IPS-18c (cell line): ENCODE measurements around the gene EN2.
A peak's percentile ranks its signal among the peaks of the same experiment; 100 is the strongest.

Source experiments
- H3K4me3 ChIP-seq: 2 replicates; pipeline ENCODE4 v1.7.0; 2013; ENCODE audit warnings: low read depth, mild to moderate bottlenecking, low read length, moderate library complexity; ENCODE audit not compliant: insufficient read depth
- H3K9me3 ChIP-seq: one replicate; pipeline ENCODE4 v1.6.1; 2013; ENCODE audit warnings: mild to moderate bottlenecking, low read length, moderate library complexity; ENCODE audit not compliant: control insufficient read depth, insufficient read depth

Gene EN2

DNA sequence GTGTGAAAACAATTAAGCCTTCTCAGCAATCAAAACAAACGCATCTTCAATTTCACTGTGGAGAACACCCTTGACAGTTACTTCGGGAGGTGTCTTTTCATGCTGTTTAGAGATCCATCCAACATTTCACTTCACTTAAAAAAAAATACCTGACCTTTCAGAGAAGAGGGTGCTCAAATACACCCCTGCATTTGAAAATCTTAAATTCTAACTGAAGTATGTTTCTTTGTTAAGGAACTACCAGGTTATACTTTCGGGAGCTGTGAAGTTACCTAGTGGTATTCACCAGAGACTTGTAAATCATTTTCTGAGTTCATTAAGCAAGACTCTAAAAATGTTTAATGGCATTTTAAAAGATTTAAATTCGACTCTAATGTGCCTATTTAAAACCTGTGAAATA, 49.6 kb downstream of the EN2 start:
- no peaks in the 10 kb centered on the region for H3K9me3 ChIP-seq
- H3K4me3 ChIP-seq: no peak overlapping the region

DNA sequence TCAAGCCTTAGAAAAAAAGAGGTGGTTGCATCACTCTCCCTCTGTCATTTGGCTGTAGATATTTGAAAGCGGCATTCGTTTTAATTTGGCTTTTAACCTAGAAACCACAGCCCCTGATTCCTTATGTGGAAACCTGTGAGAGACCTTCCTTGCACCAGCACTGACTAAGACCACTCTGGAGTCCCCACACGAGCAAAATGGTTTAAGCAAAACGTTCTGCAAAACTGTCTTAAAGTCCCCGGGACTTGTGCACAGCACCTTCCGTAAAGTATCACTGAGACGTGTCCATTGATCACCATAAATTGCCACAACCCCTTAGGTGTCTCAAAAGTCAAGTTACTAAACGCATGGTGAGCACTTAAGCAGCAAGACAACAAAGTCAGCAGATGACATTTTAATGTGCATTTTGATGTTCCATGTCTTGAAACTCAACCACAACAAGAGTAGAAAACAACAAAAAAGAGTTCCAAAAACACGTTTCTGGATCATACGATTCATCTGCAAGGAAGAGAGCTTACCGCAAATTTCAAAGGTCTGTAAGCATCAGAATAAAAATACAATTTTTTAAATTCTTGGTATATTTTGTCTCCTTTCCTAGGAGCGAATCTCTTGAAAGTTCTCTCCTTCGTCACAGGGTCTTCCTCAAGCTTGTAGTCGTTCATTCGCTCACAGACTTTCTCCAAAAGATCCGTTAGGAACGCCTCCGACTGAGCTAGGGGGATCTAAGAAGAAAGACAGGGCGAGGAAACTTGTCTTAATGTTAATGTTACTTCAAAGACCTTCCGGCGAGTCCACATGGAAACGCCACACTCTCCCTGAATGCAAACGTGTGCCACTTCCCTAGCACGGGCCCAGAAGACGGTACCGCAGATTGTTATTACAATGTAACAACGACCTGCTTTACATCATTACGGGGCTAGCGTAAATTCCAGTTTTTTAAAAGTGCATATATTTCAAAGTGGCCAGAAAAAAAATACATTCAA, 50.7 kb downstream of the EN2 start:
- H3K9me3 ChIP-seq: no peaks in the 10 kb centered on the region
- no peak overlapping the region for H3K4me3 ChIP-seq

DNA sequence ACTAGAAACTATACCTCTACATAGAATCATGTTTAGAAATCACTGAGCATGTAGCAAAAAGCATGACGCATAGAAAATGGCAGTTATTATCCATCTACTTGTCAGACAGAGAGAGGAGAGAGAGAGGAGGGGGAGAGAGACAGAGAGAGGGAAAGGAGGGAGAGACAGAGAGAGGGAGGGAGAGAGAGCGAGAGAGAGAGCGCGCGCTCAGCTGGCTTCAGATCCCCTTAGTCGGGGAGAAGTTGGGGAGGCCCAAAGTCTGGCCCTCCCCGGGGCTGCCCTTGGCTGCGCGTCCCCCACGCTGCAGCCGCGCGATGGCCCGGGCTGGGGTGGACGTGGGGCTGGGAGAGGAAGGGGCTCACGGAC, 51.4 kb downstream of the EN2 start:
- peak overlapping the region; percentile 47 for H3K4me3 ChIP-seq
- no peaks in the 10 kb centered on the region for H3K9me3 ChIP-seq

DNA sequence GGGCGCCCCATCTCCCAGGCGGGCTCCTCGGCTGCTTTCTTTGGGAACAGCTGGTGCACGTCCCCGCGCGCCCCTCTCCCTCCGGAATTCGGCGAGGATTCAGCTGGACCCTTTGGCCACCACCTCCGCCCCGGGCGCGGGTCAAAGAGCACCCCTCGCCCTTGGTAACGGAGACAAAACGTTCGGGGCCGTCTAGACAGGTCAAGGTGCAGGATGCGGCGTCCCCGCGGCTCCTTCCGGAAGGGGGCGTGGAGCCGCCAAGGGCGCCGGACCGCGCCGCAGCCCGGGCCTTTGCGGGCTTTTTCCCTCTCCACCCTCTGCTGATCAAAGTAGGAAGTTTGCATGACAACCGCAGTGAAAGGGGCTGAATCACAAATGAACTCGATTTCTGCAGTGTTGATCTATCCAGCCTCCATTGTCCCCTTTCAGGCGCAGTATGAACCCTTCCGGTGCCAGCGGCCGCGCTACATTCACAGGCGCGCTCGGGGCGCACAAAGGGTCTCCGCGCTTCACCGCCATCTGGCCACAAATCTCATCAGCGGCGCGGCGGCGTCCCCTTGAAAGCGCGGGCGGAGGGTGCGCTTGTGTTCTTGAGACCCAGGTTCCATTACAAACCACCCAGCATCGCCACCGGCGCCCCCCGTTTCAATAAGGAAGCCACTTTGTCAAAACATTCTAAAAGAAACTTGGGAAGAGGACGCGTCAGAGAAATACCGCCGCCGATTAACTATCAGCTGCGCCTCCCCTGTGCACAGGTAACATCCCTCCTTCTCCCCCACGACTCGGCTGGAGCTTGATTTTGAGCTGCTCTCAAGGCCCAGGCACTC, 52.0 kb downstream of the EN2 start:
- Histone ChIP-seq H3K9me3 (no peaks in the 10 kb centered on the region), H3K4me3 (peak overlapping the region; percentile 47)

DNA sequence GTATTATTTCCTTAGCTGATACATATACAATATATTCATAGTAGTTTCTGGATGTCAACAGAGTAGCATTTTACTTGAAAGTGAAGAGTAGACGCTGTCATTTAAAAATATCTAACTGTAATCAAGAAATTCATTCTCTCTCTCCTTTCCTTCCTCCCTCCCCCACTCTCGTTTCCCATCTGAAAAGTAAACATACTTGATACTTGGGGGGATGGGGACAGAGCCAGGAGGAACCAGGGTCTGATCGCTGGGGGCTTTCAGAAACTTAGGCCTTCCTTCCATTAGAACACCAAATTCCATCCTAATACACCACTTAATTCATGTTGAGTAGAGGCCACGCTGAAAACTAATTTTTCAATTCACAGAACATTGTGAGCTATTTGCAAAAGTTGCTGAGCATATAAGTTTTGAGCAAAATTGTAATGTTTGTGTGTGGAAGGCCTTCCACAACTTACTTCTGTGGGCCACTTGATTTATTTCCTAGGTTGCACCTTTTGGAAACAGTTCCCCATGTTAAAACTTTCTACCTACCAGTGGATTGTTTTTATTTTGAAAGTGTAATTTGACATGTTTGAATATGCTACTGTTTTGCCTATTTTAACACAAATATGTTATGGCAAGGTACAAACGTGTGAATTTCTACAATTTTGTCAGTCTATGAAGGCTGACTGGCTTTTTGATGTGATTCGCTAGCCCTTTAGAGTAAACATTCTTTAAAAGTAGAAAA, 53.2 kb downstream of the EN2 start:
- H3K4me3 ChIP-seq: no peak overlapping the region
- H3K9me3 ChIP-seq: no peaks in the 10 kb centered on the region

DNA sequence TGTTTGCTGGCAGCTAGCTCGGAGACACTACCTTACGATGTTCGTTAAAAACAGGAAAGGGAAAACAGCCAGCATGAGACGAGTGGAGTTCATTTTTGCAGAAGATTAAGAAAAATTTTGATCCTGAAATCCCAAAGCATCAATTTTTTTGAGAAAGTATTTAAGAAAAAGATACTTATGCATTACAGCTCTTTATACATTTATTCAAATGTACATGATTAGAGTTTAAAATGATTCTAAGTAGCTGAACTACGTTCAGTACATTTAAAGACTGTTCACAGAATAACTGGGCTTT, 53.7 kb downstream of the EN2 start:
- Histone ChIP-seq H3K9me3 (no peaks in the 10 kb centered on the region), H3K4me3 (no peak overlapping the region)

DNA sequence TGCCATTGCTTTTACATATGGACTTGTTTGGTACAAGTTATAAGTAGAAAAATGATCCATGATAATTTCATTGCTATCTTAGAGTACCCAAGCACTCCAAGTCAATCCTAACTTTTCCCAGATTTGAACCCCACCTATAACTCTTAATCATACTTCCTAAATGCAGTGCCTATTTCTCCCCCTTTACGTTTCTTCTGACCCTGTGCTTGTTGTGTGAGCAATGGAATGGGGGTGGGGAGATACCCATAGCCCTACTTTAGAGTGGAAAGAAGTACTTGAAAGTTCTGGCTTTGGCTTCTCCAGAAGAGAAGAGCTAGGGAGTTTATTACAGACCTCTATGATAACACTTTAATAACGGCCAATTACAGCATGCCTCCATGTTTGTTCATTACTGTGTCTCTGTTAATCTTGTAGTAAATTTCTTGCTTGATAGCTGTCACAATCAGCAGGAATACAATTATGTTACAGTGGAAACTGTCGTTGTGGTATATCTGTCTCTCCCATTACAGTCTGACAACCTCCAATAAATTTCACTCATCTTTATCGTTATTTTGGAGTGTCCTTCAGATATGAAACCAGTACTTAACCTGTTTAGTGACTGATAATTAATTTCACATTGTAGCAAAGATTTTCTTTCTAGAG, 54.4 kb downstream of the EN2 start:
- H3K4me3 ChIP-seq: no peak overlapping the region
- H3K9me3 ChIP-seq: no peaks in the 10 kb centered on the region

DNA sequence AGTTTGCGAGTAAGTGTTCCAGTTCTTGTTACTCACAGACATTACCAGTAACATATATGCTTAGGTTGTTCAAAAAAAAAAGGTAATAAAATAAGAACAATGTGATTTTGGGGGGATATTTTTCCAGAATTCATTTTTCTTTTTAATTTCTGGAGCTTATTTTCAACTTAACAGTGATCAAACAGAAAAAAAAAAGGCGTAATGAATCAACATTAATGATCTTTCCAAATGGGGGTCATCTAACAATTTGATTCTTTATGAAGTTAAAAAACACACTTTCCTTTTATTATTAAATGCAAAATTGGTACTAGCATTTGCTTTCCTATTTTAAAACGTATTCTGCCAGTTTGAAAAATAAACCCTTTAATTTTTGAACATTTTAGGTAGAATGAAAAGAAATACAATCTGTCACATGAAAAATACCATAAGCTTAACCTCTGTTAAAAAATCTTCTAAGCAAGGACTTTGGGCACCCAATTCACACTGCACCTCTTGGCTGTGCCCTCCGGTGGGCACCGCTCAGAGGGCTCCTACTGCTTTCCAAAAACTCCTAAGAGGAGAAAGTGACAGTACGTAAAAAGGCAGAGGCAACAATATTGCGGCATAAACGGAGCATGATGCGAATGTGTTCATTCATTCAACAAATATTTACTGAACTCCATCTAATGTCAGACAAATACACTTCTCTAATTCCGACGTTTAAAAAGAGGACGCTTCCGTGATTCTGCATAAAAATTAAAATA, 55.8 kb downstream of the EN2 start:
- Histone ChIP-seq H3K4me3 (no peak overlapping the region), H3K9me3 (no peaks in the 10 kb centered on the region)

DNA sequence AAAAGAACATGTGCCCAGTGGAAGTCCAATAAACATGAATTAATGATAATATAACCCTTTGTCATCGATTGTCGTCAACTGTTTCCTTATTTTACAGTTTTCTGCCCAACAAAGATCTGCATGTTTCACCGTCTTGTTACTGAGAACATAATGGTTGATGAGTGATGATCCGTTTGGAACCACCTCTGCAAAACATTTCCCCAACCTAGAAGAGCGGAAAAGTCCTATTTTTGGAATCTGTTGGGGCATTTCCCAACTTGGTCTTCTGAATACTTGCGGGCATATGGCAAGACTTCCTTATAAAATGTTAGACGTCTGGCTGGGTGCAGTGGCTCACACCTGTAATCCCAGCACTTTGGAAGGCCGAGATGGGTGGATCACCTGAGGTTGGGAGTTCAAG, 56.4 kb downstream of the EN2 start:
- Histone ChIP-seq H3K4me3 (no peak overlapping the region), H3K9me3 (no peaks in the 10 kb centered on the region)
